GM12892 (cell line): ENCODE measurements around the gene CBL.

ENCODE experiments used
- DNase-seq: peaks from one replicate; pipeline ENCODE4 v3.0.0; 2011; ENCODE audit not compliant: insufficient read length
- FAIRE-seq: peaks from 2 replicates; lab custom pipeline; 2011; peaks lifted over from hg19 to GRCh38; lab: Jason Lieb, UNC
- POLR2A ChIP-seq: IDR thresholded peaks from 2 replicates; pipeline ENCODE4 v1.6.1; 2011; ENCODE audit warnings: low read depth, low read length, control low read depth
- POLR2AphosphoS5 ChIP-seq: IDR thresholded peaks from 2 replicates; pipeline ENCODE4 v1.6.1; 2011; ENCODE audit warnings: low read depth, low read length, control low read depth
- TAF1 ChIP-seq: IDR thresholded peaks from 2 replicates; pipeline ENCODE4 v1.6.1; 2011; ENCODE audit warnings: low read depth, mild to moderate bottlenecking, control low read depth, low read length, borderline replicate concordance

The CBL gene

DNA sequence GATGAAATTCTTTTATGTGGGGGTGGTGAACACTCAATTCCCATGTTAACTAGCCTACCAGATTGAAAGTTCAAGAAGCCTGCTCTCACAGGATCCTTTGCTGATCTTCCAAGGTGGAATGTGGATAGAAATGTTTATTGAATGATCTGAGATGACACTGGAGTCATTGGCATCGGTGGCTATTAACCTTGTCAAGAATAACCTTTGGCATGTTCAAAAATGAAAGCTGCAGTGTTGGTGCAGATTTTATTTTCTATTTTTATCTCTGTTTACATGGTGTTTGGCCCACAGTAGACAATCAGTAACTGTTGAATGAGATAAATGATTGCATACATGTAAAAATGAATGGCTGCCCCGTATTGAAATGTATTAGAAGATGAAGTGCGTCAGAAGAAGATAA, 91.8 kb downstream of the CBL start:
- FAIRE-seq (no peak), DNase-seq (no peak)
- TF ChIP-seq POLR2A (no peak), TAF1 (no peak), POLR2AphosphoS5 (no peak)

DNA sequence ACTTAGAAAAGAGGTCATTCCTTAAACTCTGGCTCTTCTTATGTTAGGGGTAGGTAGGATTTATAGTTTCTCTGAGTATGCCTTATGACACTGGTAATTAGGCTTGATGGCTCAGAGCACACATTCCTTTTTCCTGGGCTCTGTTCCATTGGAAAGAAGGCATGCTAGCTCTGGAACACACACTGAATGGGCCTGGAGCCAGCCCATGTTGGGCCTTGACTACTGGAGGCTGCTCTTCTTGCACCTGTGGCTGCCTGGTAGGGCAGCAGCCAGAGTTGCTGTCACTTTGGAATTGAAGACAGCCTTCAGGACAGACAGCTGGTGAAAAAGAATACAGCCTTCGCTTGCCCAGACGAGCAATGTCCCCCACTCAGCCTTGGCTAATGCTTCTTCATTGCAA, 92.6 kb downstream of the CBL start:
- TF ChIP-seq POLR2A (no peak), TAF1 (no peak), POLR2AphosphoS5 (no peak)
- FAIRE-seq = no peak
- no peak for DNase-seq

DNA sequence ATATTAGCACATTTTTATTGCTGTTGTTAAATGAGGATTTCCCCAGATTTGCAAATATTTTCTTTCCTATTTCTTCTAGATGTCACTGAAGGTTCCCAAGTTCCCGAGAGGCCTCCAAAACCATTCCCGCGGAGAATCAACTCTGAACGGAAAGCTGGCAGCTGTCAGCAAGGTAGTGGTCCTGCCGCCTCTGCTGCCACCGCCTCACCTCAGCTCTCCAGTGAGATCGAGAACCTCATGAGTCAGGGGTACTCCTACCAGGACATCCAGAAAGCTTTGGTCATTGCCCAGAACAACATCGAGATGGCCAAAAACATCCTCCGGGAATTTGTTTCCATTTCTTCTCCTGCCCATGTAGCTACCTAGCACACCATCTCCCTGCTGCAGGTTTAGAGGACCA, 93.3 kb downstream of the CBL start:
- TF ChIP-seq POLR2AphosphoS5 = no peak
- no peak for TF ChIP-seq TAF1
- no peak for TF ChIP-seq POLR2A
- FAIRE-seq (no peak), DNase-seq (no peak)

DNA sequence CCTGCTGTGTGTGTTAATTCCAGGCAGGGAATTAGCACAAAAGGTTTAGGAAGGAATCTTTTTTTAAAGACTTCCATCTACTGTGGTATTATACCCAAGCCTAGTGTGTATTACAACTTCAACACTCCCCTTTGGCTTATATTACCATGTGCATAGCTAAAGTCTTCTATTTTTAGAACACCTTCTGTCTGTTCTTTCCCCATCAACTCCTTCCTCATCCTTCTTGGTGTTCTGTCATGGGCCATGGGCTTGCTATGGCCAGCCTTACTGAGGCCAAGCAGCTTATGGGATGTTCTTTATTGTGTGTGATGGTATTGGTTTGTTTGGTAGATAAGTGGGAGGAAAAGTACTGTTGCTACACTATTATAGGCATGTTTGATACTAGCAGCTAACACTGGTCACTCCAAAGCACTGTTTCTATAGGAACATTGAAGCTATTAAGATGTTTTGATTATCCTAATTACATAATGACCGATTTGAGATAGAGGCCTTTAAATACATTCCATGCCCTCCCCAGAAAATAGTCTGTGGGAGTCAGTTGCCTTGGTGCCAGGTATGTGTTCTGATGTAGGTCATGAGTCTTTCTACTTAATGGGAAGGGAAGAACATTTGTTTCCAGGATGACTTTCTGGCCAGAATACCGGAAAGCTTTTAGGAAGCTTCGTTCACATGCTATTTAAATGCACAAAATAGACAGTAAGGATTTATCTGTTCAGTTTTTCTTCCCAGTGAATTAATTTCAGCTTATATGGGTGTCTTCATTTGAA, 94.2 kb downstream of the CBL start:
- FAIRE-seq = no peak
- TF ChIP-seq POLR2AphosphoS5 (no peak), POLR2A (no peak), TAF1 (no peak)
- no peak for DNase-seq

DNA sequence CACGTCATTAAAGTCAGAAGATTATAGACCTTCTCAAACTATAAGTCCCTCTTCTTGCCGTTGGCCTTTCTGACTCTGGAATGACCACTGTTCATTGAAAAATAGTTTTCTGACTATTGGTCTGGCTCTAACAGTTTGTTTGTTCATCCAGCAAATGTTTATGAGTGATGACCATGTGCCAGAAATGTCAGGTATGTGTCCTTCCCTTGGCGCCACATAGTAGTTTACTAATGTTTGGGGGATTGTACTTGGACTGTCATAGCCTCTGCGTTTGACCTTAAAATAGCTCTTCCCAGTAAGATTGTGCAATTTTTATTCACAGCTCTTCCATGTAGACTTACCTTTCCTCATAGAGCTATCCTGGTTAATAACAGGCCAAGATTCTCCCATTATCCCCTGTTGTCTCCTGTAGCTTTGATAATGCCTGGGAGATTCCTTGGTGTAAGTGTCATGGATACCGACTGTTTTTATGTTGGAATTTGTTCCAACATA, 97.1 kb downstream of the CBL start:
- TF ChIP-seq POLR2A (no peak), TAF1 (no peak), POLR2AphosphoS5 (no peak)
- no peak for DNase-seq

DNA sequence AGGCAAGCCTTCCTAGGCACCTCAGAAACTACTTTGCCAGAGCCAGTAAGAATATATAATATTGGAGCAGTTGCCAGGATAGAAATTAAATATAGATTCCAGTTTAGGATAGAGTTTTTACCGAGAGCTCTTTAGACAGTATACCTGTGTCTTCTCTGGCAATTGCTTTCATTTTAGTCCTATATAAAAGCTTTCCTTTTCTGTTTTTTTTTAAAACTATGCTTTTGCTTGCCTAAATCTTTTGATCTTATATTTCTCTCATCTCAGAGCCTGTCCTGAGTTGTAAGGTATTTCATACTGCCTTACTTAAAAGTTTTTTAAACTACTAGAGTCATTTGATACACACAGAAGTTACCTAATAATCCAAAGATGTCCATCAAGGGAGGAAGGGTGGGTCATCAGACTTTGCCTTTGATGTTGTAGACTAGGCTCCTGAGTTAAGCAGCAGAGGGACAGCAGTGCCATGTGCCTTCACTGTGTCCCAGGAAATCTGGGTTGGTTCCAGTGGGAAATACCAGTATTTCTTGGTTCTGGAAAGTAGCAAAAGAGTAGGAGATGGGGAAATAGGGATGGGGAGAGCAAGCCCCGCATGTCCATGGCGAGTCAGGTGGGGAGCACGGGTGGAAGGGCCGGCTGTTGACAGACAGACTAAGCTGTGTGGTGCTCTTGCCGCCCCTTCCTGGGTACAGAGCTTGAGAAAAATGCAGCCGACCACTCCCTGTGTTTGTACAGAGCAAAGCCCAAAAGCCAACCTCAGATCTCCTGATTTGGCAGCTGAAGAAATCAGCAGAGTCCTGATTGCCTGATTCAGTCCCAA, 99.6 kb downstream of the CBL start:
- TF ChIP-seq POLR2A (no peak), POLR2AphosphoS5 (no peak), TAF1 (no peak)
- FAIRE-seq (no peak), DNase-seq (no peak)

More for the DNA sequence above, 97.1 kb downstream of the CBL start:
- no peak for FAIRE-seq

DNA sequence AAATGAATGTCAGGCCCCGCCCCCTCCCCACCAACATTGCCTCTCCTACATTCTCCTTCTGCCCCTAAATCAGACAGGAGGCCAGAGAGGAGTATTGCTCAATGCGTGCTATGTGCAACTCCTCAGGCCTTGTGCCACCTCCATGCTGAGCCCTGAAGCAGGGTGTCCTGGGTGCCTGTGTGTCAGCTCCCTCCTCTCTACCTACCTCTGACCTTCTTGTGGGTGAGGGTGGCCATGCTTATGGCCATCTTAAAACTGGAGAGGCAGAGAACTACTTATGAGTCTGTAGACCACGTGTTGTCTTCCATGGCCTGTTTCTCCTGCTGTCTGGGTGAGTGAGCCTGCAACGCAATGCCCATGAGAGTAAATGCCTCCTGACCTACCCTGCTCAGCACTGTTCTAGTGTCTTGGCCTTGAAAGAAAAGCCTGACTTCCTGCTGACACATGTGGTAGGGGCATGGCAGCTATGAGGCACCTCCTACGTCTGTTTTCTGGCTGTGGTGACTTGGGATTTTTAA, 100.3 kb downstream of the CBL start:
- TF ChIP-seq POLR2AphosphoS5 (no peak), TAF1 (no peak), POLR2A (no peak)
- FAIRE-seq = no peak
- DNase-seq = no peak

DNA sequence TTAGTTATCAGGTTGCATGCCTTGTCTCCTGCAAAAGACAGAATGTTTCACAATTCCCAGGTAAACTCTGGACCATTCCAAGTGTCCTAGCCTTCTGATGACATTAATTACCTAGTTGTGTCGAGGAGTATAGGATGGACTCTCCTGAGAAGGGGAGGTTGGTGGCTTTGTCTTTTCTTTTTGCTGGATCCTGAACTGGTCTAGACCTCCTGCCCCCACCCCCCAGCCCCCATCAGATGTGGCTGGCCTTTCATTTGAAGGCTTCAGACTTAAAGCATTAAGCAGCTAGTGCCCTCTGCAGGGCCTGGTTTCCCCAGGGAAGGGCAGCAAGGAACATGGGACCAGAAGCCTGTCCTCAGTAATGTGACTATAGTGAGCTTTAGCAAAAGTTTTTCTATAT, 101.1 kb downstream of the CBL start:
- DNase-seq (no peak), FAIRE-seq (no peak)
- TF ChIP-seq POLR2AphosphoS5 (no peak), POLR2A (no peak), TAF1 (no peak)

DNA sequence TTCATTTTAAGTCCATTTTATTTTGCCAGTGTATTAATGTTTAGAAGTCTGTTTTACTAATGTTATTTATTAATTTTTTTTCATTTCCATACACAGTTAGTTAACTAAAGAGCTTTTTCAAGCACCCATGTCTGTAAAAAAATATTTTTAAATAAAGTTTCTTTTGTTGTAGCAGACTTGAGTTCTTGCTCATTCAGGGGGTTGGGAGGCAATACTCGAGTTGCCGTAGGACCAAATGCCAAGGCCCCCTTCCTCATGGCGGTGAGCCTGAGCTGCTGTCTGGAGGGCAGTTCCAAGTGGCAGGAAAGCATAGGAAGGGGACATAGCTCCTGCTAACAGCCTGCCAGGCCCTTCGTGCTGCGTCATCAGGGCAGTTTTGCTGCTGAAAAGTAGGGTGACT, 101.8 kb downstream of the CBL start:
- FAIRE-seq (no peak), DNase-seq (no peak)
- TF ChIP-seq POLR2AphosphoS5 = no peak
- TF ChIP-seq TAF1 = no peak
- TF ChIP-seq POLR2A = no peak

DNA sequence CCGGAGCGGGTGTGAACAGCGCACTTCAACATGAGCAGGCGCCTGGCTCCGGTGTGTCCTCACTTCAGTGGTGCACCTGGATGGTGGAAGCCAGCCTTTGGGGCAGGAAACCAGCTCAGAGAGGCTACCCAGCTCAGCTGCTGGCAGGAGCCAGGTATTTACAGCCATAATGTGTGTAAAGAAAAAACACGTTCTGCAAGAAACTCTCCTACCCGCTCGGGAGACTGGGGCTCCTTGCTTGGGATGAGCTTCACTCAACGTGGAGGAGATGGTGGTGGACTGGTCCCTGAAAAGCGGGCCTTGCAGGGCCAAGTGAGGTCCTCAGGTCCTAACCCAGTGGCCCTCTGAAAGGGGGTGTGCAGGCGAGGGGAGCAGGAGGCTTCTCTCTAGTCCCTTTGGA, 103.3 kb downstream of the CBL start:
- no peak for DNase-seq
- no peak for FAIRE-seq
- TF ChIP-seq POLR2A = no peak
- no peak for TF ChIP-seq TAF1
- no peak for TF ChIP-seq POLR2AphosphoS5

DNA sequence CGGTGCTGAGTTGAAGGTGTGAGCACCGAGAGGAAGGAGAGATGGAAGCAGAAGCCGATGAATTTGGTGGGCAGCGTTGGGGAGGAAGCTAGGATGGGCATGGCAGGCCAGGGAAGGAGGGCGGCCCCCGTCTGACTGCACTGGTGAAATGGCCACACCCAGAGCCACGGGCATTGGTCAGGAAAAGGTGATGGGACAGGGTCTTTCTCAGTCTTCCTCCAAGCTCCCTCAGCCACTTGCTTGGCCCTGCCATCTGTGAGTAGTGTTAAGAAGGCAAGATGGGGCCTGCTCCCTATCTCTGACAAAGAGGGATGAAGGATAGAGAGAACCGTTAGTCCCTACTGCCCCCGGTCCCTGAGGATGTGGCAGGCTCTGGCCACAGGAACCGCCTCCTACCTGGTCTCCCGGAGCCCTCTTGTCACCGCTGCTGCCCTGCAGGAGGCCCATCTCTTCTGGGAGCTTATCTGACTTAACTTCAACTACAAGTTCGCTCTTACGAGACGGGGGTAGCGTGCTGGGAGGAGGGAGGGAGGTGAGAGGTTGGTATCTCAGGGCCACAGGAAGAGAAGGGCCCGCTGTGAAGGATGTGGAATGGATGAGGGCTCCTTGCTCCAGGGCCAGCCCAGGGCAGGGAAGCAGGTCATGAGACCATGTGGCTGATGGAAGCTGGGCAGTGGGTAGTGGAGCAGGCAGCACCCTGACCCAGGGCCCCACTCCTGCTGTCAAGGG, 104.0 kb downstream of the CBL start:
- FAIRE-seq = no peak
- no peak for TF ChIP-seq TAF1
- no peak for TF ChIP-seq POLR2AphosphoS5
- TF ChIP-seq POLR2A = no peak

More for the DNA sequence above, 104.0 kb downstream of the CBL start:
- DNase-seq = no peak
